ENCODE measurements around the gene FAM222A.

GRCh38 chr12:109773384-109774011, 59.9 kb downstream of the FAM222A start:
- no peak for TF ChIP-seq PPARA (CRISPR knock-in tag; IDR thresholded peaks at IDR 0.05; ENCODE audit: borderline replicate concordance)
- no peak for TF ChIP-seq PATZ1 (CRISPR knock-in tag; IDR thresholded peaks at IDR 0.05; ENCODE audit: borderline replicate concordance)

Measured in SK-N-SH treated with all-trans-retinoic acid at 6 μM for 48 hours (cell line).